Measurements from ENCODE around the gene HCFC1.
A peak's percentile ranks its signal among the peaks of the same experiment; 100 is the strongest.

HCFC1 gene

DNA sequence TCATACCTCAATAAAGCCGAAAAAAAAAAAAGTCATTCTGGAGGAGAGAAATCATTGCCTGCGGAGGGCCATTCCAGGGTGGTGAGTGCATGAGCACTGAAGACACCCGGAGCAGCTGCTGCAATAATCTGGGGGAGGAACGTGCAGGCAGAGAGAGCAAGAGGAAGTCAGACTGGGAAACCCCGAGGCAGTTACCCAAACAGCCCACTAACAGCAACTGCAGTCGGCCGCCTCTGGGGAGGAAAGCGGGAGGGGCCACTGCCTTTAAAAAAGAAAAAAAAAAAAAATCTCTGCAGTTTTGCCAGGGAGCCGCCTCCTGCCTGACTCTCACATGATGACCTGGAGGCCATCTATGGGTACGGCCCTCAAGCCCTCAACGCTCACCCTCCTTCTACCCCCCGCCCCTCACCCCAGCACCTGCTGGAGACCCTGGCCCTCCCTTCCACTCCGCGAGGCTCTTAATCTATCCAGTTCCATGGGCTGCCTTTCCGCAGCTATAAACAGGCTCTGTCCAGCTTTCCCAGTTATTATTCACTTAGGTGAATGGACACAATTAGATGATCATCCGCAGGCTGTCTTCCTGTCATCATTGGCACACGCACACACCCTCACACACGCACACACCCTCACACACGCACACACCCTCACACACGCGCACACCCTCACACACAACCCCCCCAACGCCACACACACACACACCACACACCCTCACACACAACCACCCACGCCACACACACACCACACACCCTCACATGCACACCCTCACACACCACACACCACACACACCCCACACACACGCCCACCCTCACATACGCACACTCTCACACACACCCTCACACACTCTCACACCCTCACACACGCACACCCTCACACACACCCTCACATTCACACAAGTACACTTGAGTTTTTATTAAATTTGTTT is 70.5 kb downstream of the HCFC1 start:
- peak in 1 of 2 donors; percentile 23 for DNase-seq

DNA sequence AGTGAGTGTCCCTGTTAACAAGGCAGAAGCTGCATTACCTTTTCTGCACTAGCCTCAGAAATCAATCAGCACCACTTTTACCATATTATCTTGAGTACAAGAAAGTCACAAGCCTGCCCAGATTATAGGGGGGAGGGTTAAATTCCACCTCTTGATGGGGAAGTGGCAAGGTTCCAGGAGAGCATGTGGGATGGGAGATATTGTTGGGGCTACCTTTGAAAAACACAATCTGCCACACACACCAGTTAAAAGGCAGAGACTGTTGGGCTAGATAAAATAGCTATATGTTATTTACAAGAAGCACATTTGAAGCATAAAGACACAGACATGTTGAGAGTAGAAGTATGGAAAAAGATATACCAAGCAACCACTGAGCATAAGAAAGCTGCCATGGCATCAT is 73.7 kb downstream of the HCFC1 start:
- DNase-seq, result no peak

All from stimulated activated CD4-positive, alpha-beta T cell treated with anti-CD3 and anti-CD28 coated beads, Interleukin-2, amount 100 ng/mL, for 48 hours (primary cell).